ENCODE measurements around the gene RAMACL. TPM values are rescaled to one million over a fixed set of nuclear protein-coding genes. Genes with fewer than 3 reads are reported as not detected.

RAMACL gene
- total RNA-seq, 1 experiment from 2014 or later: 2.2 TPM

- H3K4me3 Mint-ChIP-seq (ENCODE audit: low read depth, unreplicated experiment): no peak overlapping the region
- no peaks in the 10 kb centered on the region for H3K27me3 Mint-ChIP-seq (ENCODE audit: unreplicated experiment)
- CTCF ChIA-PET: no interaction called here
- TF ChIP-seq CTCF (IDR thresholded peaks at IDR 0.05; ENCODE audit: unreplicated experiment): no peak
- peaks cover 11% of the 10 kb centered on the region for H3K36me3 Mint-ChIP-seq (ENCODE audit: insufficient read depth, unreplicated experiment)
- intact Hi-C loops (cut with micrococcal nuclease; ENCODE audit: unreplicated experiment): no loop called here
- DNase-seq: no peak
- H3K9me3 Mint-ChIP-seq (ENCODE audit: low read depth, unreplicated experiment): peaks cover 2% of the 10 kb centered on the region
- BruUV-seq (replicated peaks): no TSS peak
- H3K27ac Mint-ChIP-seq (ENCODE audit: unreplicated experiment): no peak overlapping the region
- peaks cover 34% of the 10 kb centered on the region for H3K4me1 Mint-ChIP-seq (ENCODE audit: low read depth, unreplicated experiment)
Observed at GRCh38 chr6:166561771-166562359, 24.6 kb downstream of the RAMACL start.

DNA sequence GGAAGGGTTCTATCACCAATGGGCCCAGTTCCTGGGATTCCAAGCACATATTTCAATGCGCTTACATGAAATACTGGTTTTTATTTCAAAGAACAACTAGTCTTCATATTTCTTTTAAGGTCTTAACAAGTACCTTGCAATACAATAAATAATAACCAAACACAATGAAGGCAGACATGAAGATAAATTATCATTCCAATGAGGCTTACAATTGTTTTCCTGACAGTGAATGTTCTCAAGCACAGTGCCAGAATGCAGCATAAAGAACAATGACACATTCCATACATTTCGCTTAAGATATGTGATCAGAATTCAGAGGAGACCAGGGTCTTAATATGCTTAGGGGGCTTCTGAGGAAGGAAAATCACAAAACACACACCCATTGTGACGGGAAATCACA lies 26.3 kb downstream of the RAMACL start:
- Mint-ChIP-seq H3K9me3 (ENCODE audit: low read depth, unreplicated experiment) (peaks cover 2% of the 10 kb centered on the region), H3K4me3 (ENCODE audit: low read depth, unreplicated experiment) (no peak overlapping the region), H3K4me1 (ENCODE audit: low read depth, unreplicated experiment) (peaks cover 50% of the 10 kb centered on the region), H3K36me3 (ENCODE audit: insufficient read depth, unreplicated experiment) (peaks cover 11% of the 10 kb centered on the region), H3K27me3 (ENCODE audit: unreplicated experiment) (no peaks in the 10 kb centered on the region), H3K27ac (ENCODE audit: unreplicated experiment) (no peak overlapping the region)
- no peak for TF ChIP-seq CTCF (IDR thresholded peaks at IDR 0.05; ENCODE audit: unreplicated experiment)
- DNase-seq: no peak
- no TSS peak for BruUV-seq (replicated peaks)
- intact Hi-C loops (cut with micrococcal nuclease; ENCODE audit: unreplicated experiment): no loop called here
- CTCF ChIA-PET: no interaction called here

DNA sequence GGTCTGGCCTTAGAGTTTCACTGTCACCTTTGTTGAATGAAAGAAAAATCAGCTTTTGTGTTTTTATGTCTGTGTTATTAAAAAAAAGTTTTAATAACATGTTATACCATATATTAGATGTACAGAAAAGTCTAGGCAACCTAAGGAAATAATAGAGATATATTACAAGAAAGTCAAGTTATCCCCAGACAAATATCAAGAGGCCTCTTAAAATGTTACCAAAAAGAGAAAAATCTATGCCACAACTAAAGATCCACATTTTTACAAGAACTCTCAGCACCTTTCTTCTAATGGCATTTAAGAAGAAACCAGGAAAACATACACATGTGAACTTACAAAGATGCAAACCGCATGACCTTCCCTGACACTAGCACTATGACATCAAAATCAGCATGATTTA lies 26.8 kb downstream of the RAMACL start:
- Mint-ChIP-seq H3K27ac (ENCODE audit: unreplicated experiment) (no peak overlapping the region), H3K9me3 (ENCODE audit: low read depth, unreplicated experiment) (peaks cover 2% of the 10 kb centered on the region), H3K4me1 (ENCODE audit: low read depth, unreplicated experiment) (peaks cover 53% of the 10 kb centered on the region), H3K36me3 (ENCODE audit: insufficient read depth, unreplicated experiment) (peaks cover 11% of the 10 kb centered on the region), H3K4me3 (ENCODE audit: low read depth, unreplicated experiment) (no peak overlapping the region), H3K27me3 (ENCODE audit: unreplicated experiment) (no peaks in the 10 kb centered on the region)
- DNase-seq: no peak
- BruUV-seq (replicated peaks): no TSS peak
- no peak for TF ChIP-seq CTCF (IDR thresholded peaks at IDR 0.05; ENCODE audit: unreplicated experiment)
- intact Hi-C loops (cut with micrococcal nuclease; ENCODE audit: unreplicated experiment): no loop called here
- CTCF ChIA-PET: no interaction called here

- Mint-ChIP-seq H3K36me3 (ENCODE audit: insufficient read depth, unreplicated experiment) (peaks cover 11% of the 10 kb centered on the region), H3K27me3 (ENCODE audit: unreplicated experiment) (no peaks in the 10 kb centered on the region), H3K9me3 (ENCODE audit: low read depth, unreplicated experiment) (peaks cover 2% of the 10 kb centered on the region), H3K4me3 (ENCODE audit: low read depth, unreplicated experiment) (no peak overlapping the region), H3K4me1 (ENCODE audit: low read depth, unreplicated experiment) (peaks cover 53% of the 10 kb centered on the region), H3K27ac (ENCODE audit: unreplicated experiment) (peak overlapping the region; percentile 20)
- TF ChIP-seq CTCF (IDR thresholded peaks at IDR 0.05; ENCODE audit: unreplicated experiment): no peak
- intact Hi-C loops (cut with micrococcal nuclease; ENCODE audit: unreplicated experiment): no loop called here
- DNase-seq: no peak
- CTCF ChIA-PET: no interaction called here
- no TSS peak for BruUV-seq (replicated peaks)
Observed at GRCh38 chr6:166559211-166559610, 27.3 kb downstream of the RAMACL start.

Data from Calu3 (cell line).